Heart left ventricle (tissue), 16 donors: ENCODE measurements around the gene RBM44. TPM values are rescaled to one million over a fixed set of nuclear protein-coding genes. Genes with fewer than 3 reads are reported as not detected.
"Not testable (repeated sequence)": the region's sequence is repeated elsewhere in the genome, so short reads cannot be mapped to it uniquely, and the experiment has no call there.

ENCODE experiments used
- ATAC-seq, 4 donors: fragments of 200-7000 bp; cut with Tn5 transposase; one replicate each; pipeline ENCODE4 v1.9.1; 2020 to 2022; ENCODE audit warnings: moderate library complexity in 4 of 4, mild to moderate bottlenecking in 3 of 4, moderate number of reproducible peaks in 1 of 4
- DNase-seq, 5 donors: peaks; one replicate each; pipeline ENCODE4 v3.0.0-alpha.2; 2020
- H3K27ac ChIP-seq, 12 donors: fragments of 200-600 bp; sonication (generic) in 4 of 12; one replicate each; pipeline versions ENCODE4 v1.5.0 to v1.8.0; 2016 to 2022; ENCODE audit warnings: mild to moderate bottlenecking in 2 of 12
- H3K27me3 ChIP-seq, 9 donors: fragments of 200-600 bp; sonication (generic) in 2 of 9; one replicate each; pipeline versions ENCODE4 v1.5.1 to v1.8.0; 2016 to 2022; ENCODE audit warnings: mild to moderate bottlenecking in 3 of 9
- H3K36me3 ChIP-seq, 9 donors: fragments of 200-600 bp; sonication (generic) in 2 of 9; one replicate each; pipeline versions ENCODE4 v1.5.0 to v1.8.0; 2018 to 2022; ENCODE audit warnings: mild to moderate bottlenecking in 2 of 9
- H3K4me1 ChIP-seq, 12 donors: fragments of 200-600 bp; sonication (generic) in 4 of 12; one replicate each; pipeline versions ENCODE4 v1.5.0 to v1.8.0; 2016 to 2022; ENCODE audit warnings: mild to moderate bottlenecking in 3 of 12
- H3K4me3 ChIP-seq, 12 donors: fragments of 200-600 bp; sonication (generic) in 4 of 12; one replicate each; pipeline versions ENCODE4 v1.5.0 to v1.8.0; 2017 to 2022; ENCODE audit warnings: mild to moderate bottlenecking in 9 of 12, moderate library complexity in 4 of 12
- H3K9me3 ChIP-seq, 12 donors: fragments of 200-600 bp; sonication (generic) in 4 of 12; one replicate each; pipeline versions ENCODE4 v1.5.0 to v1.8.0; 2016 to 2022; ENCODE audit warnings: mild to moderate bottlenecking in 1 of 12
- CTCF ChIP-seq, 12 donors: fragments of 200-600 bp; sonication (generic) in 4 of 12; IDR thresholded peaks; one replicate each; pipeline versions ENCODE4 v1.5.0 to v1.8.0; 2018 to 2022; ENCODE audit warnings: antibody characterized with exemption in 12 of 12, mild to moderate bottlenecking in 5 of 12
- POLR2A ChIP-seq, 2 donors: fragments of 450-650 bp; IDR thresholded peaks; one replicate each; pipeline ENCODE4 v1.6.1; 2017; ENCODE audit warnings: antibody characterized with exemption in 2 of 2, mild to moderate bottlenecking in 2 of 2, moderate library complexity in 2 of 2
- WGBS, 4 donors: extraction: QIAGEN DNeasy Blood & Tissue Kit in 2 of 4; methylation state at CpG; one replicate each; pipeline versions ENCODE4 v1.1.5 to v1.1.7; 2013 to 2018; 5-methylcytosine and 5-hydroxymethylcytosine counted together
- intact Hi-C, 10 donors: fragments of 100-400 bp; cut with DNase I; formaldehyde crosslinking; loops; one replicate each; pipeline versions ENCODE4 v1.11.1 to v1.14.2; 2022
- polyA plus RNA-seq, 2 donors: library from polyadenylated mRNA; stranded (reverse); fragments of 200-250 nt; gene quantifications; one replicate each; pipeline ENCODE4 v1.2.3, GENCODE V29; 2013
- total RNA-seq, 9 donors: library from RNA; depleted of rRNA in 2 of 9; stranded (reverse); fragments of >200 nt in 2 of 9; fragmentation: NEBNext Ultra II Directional in 3 of 9; extraction: Animal tissue kit (Norgen Biotek cat#: 25700) in 3 of 9; gene quantifications; one replicate each; pipeline versions ENCODE4 v1.1.0 to v1.2.4, GENCODE V29; 2016 to 2023
- donor health status: ischemic (EF 13 %, LVEDD 7.1; RV severe dilation, severe dysfunction).
- donor health status: healthy with polysubstance abuse.
- donor health status: DM: no; HTN: yes; CAD: no.
- donor health status: DM: no; HTN: no; CAD: no.
- donor health status: ischemic (EF 25% LVEDD 6.9; RV normal size, moderate dysfunction).
- donor health status: ischemic (EF 25% LVEDD 5.7; RV mildly dilated, moderate dysfunction).
- donor health status: healthy.
- donor health status: DM: yes; HTN: yes; CAD: no.
- donor health status: ischemic (EF 35%, LVEDD 5.7; RV mildly dilated, moderate dysfunction).
- donor health status: nonischemic (EF 11% LVEDD 7.7; RV severe dilation, severe dysfunction).
- donor health status: DM: yes; HTN: yes; CAD: no.
- donor health status: PGD.
- donor health status: ischemic (EF 29% LVEDD 5.4; RV normal size, mild dysfunction).
- donor health status: nonischemic (EF 23%, LVEDD 6.1; RV moderate dilation, normal function).

The RBM44 gene
- total and polyA plus RNA-seq, 11 donors = 0.16 to 0.94 (median 0.44) TPM

- Histone ChIP-seq H3K27ac (peak overlapping the region in 1 of 12 donors; percentile 11), H3K27me3 (no peaks in the 10 kb centered on the region), H3K4me3 (no peak overlapping the region), H3K36me3 (peaks cover 8 to 100% (median 100%) of the 10 kb centered on the region in 9 donors), H3K9me3 (no peaks in the 10 kb centered on the region), H3K4me1 (peaks cover 0 to 17% (median 0%) of the 10 kb centered on the region in 12 donors)
- DNase-seq (no peak), ATAC-seq (peak in 3 of 4 donors; percentile 38 to 78 (median 77))
- intact Hi-C loops = loop anchor here in 1 of 10 donors (10.0 kb wide), 1 partner anchor 243 kb away; no protein-coding TSS in a partner anchor
- TF ChIP-seq POLR2A (IDR thresholded peaks at IDR 0.05) = no peak
- TF ChIP-seq CTCF (IDR thresholded peaks at IDR 0.05) = no peak
- WGBS, 4 donors = 56 to 82% (median 69%) methylated on average over 10 of the region's 10 CpGs
Observed at GRCh38 chr2:237758185-237758584, 40.4 kb upstream of the RBM44 start.

GRCh38 chr2:237759176-237759575, 39.4 kb upstream of the RBM44 start:
- no peak for DNase-seq
- TF ChIP-seq CTCF (IDR thresholded peaks at IDR 0.05) = no peak
- no peak for TF ChIP-seq POLR2A (IDR thresholded peaks at IDR 0.05)
- Histone ChIP-seq H3K36me3 (peaks cover 8 to 100% (median 99%) of the 10 kb centered on the region in 9 donors), H3K4me3 (no peak overlapping the region), H3K9me3 (no peaks in the 10 kb centered on the region), H3K4me1 (peaks cover 0 to 16% (median 0%) of the 10 kb centered on the region in 12 donors), H3K27ac (no peak overlapping the region), H3K27me3 (no peaks in the 10 kb centered on the region)
- WGBS, 4 donors = 89 to 94% (median 91%) methylated on average over 10 of the region's 10 CpGs
- intact Hi-C loops = loop anchor here in 1 of 10 donors (10.0 kb wide), 1 partner anchor 244 kb away; no protein-coding TSS in a partner anchor
- ATAC-seq = no peak

GRCh38 chr2:237760506-237761502, 37.8 kb upstream of the RBM44 start:
- Histone ChIP-seq H3K4me3 (no peak overlapping the region), H3K9me3 (no peaks in the 10 kb centered on the region), H3K27me3 (no peaks in the 10 kb centered on the region), H3K36me3 (peaks cover 6 to 100% (median 95%) of the 10 kb centered on the region in 9 donors), H3K4me1 (peaks cover 0 to 17% (median 0%) of the 10 kb centered on the region in 12 donors), H3K27ac (no peak overlapping the region)
- 84 to 95% (median 92%) methylated on average over 23 of the region's 23 CpGs for WGBS, 4 donors
- intact Hi-C loops = no loop called here
- no peak for ATAC-seq
- no peak for DNase-seq
- TF ChIP-seq CTCF (IDR thresholded peaks at IDR 0.05) (no peak), POLR2A (IDR thresholded peaks at IDR 0.05) (no peak)

- H3K4me1 ChIP-seq = peaks cover 0 to 32% (median 4%) of the 10 kb centered on the region in 12 donors
- intact Hi-C loops, DNase-seq, H3K4me3 ChIP-seq, H3K9me3 ChIP-seq, H3K27me3 ChIP-seq, ATAC-seq: not testable (repeated sequence)
- 89 to 95% (median 91%) methylated on average over 9 of the region's 9 CpGs for WGBS, 4 donors
- H3K36me3 ChIP-seq = peaks cover 6 to 97% (median 85%) of the 10 kb centered on the region in 9 donors
- H3K27ac ChIP-seq = peak overlapping the region in 1 of 12 donors; percentile 62
Observed at GRCh38 chr2:237762291-237763182, 36.0 kb upstream of the RBM44 start.
